Kidney tubule cell (primary cell): ENCODE measurements around the gene WIZ.

Source experiments
- DNase-seq: peaks from one replicate; pipeline ENCODE4 v3.0.0-alpha.2; 2018; ENCODE audit warnings: low spot score

Gene WIZ

DNA sequence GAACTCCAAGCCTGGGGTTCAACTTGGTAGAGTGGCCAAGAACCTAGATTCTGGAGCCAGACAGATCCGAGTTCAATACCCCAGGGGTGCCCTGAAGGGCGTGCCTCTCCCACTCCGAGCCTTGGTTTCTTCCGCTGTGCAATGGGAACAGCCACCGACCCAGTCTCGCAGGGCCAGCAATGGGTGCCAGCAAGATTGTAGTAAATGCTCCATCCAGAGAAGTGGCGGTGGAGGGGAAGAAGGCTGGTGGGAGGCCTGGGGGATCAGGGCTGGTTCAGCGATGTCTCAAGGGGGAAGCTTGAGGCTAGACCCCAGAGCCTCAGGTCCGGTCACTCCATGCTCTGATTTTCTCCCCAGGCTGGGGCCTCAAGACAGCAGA, 4.5 kb downstream of the WIZ start:
- DNase-seq, result no peak

DNA sequence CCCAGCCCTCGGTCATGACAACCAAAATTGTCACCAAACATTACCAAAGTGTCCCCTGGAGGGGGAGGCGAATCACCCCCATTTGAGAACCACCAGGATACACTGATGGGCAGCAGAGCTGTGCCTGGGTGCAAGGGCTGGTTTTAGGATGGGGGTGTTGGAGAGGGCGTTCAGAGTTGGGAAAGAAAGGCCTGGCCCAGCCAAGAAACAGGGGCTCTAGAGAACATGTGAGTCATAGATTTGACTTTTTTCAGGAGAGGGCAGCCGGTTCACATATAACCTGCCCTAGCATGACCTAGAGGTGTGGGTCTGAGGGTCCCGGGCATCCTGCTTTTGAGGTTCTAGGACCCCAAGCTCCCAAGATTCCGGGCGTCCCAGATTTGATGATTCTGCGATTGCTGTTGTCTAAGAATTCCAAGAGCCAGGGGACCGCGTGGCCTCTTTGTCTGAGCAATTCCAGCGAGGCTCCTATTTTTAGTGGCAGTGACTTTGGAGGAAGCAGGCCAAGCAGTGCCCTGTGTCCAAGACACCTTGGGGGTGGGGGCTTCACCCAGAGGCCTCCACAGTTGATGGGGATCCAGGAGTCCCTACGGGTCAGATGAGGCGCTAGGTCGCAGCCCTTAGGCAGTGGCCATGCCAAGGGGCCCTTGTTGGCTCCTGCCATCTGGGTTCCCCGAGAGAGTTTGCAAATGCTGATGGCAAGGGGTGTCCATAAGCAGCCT, 5.1 kb downstream of the WIZ start:
- no peak for DNase-seq

DNA sequence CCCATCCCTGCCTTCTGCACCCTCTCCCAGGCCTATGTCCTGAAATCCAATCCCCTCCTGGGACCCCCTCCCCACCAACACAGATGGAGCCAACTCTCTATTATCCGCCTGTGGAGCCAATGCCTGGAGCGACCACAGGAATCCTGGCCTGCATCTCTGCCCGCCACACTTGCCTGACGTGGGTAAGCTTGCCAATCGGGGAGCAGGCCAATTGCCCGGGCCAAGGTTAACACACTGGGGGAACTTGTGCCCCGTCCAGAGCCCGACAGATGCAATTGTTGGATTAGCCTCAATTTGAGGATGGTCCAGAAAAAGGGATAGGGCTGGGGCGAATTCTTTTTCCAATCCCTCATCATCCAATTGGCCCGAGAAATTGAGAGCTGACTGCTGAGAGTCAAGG, 5.9 kb downstream of the WIZ start:
- DNase-seq, result no peak

DNA sequence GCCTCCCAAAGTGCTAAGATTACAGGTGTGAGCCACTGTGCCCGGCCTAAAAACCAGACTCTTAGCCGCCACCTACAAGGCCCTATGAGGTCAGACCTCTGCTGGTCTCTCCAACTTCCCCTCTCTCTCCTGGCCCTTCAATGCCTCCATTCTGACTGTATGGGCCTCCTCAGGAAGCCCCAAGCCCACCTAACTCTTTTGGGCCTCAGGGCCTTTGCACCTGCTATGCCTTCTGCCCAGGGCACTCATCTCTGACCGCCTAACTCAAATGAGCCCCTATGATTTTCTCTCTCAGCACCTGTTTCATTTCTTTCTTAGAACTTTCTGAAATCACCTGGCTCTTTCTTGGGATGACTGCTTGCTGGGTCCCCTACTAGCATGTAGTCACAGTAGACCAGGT, 6.4 kb downstream of the WIZ start:
- no peak for DNase-seq

DNA sequence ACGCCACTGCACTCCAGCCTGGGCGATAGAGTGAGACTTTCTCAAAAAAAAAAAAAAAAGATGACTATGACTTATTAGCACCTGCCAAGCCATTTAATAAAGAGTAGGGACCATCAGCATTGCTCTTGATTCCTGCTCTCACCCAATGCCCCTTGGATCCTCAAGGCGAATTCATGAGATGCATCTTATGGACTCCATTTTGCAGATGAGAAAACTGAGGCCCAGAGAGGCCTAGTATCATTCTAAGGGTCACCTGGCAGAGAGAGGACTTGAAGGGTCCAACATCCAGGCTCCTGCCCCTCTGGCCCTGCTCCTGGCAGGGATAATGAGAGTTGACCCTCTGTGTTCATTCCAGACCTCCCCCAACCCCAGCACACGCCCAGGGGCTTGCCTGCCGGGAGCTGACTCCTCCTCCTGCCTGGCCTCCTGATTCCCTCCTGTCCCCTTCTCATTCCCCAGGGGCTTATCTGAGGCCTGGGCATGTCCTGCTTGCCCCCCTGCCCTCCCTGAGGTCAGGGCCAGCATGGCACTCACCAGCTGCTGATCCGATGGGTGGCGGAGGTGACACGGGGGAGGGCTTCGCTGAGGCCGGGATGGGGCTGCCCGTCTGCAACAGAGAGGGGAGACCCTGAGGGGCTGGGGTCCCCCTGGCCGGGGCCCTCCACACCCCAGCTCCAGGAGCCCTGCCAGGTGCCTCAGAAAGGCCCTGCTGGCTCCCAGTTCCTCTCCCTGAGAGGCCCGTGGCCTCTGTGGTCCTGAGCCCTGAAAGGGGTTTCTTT, 7.4 kb downstream of the WIZ start:
- no peak for DNase-seq

DNA sequence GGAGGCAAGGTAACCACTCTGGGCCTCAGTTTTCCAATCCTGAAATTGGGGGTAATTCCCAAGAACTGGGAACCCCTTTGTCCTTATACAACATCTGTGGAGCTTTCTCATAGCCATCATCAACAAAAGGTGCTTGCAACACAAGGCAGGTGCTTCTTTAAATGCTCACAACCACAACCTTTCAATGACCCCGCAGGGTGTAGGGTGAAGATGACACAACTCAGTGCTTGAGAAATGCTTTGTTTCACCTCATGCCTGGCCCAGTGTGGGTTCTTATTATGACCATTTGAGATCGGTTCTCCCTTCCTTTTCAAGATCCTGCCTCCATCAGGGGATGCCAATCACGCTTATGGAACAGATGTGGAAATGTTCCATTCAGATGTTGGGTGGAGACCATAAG, 8.4 kb downstream of the WIZ start:
- no peak for DNase-seq

DNA sequence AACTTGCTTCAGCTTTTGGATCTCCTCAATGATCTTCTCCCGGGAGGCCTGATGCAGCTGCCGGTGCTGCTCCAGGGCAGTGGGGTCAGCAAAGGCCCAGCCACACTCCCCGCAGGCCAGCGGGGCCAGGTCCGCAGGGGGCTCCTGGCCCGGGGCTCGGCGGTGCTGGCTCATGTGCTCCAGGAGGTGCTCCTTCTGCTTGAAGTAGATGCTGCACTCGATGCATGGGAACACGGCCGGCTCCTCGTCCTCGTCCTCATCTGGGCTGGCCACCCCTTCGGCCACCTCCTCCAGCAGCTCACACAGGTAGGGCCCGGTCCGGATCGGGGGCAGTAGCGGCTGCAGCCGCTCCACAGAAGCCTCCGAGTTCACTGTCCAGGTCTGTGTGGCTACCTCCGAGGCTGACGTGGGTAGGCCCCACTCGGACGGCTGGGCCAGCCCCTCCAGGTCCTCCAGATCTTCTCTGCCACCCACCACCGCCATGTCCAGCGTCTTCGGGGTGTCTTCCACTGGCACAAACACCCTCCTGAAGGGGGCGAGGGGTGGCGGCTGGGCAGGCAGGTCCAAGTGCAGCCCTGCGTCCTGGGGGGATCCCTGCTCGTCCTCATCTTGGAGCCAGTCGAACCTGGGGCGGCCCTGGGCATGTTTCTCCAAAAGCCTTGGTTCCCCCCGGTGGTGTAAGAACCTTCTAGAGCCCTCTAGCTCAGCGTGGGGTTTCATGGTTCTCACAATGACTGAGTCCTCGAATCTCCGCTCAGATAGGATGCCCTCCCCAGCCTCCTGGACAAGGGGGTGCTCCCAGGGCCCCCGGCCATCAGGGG, 9.7 kb downstream of the WIZ start:
- no peak for DNase-seq

DNA sequence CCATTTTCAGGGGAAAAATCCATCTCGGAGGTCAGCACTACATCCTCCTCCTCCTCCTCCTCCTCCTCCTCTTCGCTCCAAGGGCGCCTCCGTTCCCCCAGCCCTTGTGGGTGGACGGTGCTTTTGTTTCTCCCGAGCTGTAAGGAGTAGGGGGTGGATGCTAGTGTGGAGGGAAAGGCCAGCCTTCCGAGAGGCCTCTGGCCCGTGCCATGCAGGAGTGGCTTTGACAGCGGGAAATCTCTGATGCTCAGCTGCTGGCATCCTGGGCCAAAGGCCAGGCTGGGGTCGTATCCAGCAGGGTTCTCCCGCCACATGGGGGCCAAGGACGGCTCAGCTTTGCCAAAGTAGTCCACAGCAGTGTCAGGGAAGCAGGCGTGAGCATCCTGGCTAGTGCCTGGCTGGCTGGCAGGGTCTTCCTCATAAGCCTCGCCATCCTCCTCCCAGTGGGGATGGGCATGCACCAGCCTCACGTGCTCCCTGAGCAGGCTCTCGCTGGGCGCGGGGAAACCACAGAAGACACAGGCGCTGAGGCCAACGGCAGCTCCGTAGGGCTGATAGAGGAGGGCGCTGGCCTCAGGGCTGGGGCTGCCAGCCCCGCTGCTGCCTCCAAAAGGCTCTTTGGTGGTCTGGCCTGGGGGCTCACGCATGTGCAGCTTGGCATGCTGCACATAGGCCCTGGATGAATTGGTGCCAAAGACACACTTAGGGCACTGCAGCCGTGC, 10.5 kb downstream of the WIZ start:
- DNase-seq, result no peak

DNA sequence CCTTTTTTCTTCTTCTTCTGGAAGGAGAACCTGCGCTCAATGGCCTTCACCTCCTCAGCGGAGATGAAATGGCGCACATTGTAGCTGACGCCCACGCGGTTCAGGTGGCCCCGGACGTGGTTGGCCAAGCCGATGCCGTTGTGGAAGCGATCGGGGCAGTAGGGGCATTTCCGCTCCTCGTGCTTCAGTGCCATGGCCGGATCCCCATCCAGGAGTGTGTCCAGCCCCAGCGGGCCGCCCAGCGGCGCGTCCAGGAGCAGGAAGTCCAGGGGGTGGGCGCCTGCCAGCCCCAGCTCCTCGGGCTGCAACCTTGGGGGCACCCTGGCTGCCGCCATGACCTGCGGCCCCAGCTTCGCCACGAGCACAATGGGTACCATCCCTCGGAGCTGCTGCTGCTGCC, 11.2 kb downstream of the WIZ start:
- no peak for DNase-seq

DNA sequence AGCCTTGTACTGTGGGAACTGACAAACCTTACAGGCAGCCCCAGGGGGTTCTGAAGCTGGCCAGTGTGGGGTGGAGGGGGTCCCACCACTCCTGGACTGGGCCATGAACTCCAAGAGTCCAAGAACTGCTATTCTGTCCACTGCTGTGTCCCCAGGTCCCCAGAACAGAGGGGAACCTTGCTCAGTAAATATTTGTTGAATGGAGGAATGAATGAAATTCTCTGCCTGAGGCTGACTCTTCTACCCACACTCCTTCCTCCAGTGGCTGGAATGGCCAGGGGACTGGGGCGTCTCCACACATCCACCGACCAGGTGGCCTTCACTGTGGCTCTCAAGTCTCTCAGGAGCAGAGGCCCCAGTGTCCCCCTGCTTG, 11.6 kb downstream of the WIZ start:
- DNase-seq, result no peak

DNA sequence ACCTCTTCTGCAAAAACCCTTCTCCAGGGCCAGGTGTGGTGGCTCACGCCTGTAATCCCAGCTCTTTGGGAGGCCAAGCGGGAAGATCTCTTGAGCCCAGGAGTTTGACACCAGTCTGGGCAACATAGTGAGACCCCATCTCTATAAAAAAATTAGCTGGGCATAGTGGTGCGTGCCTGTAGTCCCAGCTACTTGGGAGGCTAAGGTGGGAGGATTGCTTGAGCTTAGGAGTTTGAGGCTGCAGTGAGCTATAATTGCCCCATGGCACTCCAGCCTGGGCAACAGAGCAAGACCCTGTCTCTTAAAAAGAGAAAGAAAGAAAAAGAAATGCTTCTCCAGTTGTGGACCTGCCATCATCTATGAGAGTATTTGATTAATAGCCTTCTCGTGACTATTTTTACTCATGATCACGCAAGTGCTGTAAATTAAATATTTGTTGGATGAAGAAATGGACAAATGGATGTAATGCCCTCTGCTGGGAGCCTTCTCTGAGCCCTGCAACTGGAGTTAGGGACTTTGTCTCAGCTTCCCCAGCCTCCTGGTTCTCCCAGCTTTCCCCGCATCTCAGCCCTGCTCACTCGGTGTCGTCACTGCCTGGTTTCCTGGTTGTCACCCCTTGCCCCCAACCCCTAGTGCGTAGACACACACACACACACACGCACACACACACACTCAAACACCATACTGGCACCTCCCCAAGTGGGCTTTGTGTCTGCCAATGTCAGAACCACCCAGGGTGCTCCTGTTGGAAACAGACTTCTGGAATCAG, 12.2 kb downstream of the WIZ start:
- DNase-seq, result no peak

DNA sequence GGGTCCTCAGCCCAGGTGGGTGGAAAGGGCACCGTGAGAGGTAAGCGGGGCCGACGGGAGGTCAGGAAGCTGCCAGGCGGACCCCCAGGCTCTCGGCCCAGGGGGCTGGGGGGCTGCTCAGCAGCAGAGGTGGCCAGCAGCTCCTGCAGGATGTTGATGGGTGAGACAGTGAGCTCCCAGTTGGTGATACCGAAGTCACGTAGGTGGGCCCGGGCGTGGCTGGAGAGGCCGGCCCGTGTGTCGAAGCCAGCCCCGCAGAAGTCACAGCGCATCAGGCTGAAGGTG, 13.0 kb downstream of the WIZ start:
- no peak for DNase-seq

DNA sequence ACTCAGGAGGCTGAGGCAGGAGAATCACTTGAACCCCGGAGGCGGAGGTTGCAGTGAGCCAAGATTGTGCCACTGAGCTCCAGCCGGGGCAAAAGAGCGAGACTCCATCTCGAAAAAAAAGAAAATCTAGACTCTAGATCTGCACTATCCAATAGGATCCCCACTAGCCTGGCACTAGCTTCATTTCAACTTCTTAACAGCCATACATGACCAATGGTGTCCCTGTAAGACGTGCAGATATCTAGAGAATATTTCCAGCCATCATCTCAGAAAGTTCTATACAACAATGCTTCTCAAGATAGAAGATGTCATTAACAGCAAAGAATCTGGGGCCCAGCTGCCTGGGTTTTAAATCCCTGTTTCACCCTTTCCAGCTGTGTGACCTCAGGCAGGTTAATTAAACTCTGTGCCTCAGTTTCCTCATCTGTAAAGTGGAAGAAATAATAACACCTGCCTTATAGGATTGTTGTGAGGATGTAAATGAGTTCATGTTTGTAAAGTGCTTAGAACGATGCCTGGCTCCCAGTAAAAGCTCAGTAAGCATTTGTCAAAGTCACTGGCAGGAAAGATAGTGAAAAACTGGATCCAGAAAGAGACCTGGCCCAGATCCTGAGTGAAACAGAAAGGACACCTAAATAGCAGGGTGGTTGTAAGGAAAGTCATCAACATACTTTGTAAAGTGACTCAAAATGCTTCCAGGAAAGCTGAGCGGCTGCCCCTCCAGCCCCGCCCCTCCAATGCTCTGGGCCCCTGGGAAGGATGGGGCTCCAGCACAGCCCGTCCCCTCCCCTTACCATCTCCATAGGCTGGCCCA, 13.5 kb downstream of the WIZ start:
- no peak for DNase-seq

DNA sequence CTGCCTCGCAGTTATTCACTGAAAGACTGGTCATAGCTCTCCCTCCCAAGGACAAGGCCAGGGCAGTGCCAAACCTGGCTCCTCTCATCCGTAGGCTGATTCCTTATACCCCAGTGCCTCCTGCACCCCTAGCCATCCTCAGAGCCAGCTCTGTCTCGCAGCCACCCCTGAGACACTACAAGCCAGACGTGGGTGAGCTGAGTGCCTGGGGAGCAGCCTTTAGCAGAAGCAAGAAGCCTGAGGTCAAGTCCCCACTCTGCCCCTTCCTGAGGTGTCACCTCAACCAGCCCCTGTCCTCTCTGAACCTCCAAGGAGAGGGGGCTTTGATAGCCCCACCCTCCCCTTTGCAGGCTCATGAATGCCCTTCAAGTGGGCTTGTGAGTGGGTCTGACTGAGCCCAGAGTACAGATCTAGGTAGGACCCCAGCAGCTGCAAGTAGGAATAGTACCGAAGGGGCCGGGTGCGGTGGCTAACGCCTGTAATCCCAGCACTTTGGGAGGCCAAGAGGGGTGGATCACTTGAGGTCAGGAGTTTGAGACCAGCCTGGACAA, 16.2 kb downstream of the WIZ start:
- DNase-seq, result no peak

DNA sequence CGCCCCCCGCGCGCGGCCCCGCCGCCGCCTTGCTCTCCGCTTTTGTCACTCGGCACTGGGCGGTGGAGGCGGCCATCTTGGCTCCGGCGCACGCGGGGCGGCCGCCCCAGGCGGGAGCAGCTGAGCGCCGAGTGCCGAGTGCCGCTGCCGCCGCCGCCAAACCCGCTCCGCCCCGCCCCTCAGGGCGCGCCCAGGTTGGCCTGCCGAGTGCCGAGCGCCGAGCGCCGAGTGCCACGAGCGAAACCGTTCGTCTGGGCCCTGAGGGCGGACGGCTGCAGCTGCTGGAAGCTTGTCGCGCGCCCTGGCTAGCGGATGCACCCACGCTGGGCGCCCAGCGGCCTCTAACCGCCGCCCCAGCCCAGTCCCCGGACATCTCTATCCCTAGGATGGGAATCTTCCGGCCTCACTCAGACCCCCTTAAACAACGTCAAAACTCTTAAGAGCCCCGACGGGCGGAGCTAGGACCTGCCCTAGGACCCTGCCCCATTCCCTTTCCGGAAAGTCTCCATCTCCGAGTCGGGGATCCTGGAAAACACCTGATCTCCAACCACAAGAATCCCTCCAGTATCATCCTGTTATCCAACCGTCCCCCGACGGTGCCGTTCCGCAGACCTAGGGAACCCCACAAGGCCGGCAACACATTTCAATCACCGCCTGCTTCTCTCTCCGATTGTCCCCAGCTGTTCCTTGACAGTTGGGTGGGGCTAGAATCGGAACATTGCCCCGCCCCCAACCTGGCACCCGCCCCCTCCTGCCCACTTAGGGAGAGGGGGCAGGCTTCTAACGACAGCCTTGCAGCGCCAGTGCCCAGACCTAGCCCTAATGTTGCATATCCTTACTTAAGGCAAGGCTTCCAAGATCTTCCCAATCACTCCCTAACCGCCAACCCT, 16.9 kb downstream of the WIZ start:
- DNase-seq, result peak; percentile 90

DNA sequence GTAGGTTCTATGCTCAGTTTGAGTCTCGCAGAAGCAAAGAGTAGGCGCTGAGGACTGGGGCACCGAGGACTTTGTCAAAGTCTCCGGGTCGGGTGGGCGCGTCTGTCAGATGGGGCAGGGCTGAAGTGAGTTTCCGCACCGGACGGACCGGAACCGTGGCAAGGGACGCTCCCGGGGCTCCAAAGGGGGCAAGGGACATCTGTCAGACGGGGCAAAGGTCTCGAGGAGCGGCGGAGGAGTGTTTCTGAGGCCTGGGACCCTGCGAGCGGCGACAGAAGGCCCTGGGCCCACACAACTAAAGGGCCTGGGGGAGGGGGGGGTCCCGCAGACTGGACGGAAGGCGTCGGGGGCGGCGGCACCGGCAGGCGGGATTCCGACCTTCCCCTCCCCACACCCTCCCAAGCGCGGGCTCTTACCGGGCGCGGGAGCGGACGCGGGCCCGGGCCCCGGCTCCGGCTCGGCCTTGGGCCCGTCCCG, 17.7 kb downstream of the WIZ start:
- DNase-seq, result no peak

DNA sequence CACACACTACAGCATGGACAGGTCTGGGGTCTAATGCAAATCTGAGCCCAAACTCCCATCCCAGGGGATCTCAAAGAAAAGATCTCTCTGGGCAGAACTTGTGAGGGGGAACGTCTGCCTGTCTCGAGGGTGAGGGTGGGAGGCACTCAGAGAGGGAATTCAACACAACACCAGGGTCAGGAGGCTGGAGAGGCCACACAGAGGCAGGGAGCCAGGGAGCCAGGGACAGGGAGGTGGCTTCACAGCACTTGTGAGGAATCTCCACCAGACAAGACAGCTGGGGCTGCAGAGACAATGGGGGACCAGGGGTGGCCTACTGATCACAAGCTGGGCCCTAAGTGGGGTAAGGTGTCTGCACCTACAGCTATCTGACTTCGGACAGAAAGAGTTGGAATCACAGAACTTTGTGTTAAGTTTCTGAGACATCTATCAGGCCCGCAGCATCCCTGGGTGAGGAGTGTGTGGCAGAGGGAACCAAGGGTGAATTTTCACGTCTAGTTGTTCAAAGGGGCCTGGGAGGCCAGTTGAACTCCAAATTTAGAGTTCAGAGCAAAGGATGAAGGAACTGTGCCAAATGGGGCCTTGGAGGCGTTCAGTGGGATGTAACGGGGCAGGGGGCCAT, 18.2 kb downstream of the WIZ start:
- DNase-seq, result no peak

DNA sequence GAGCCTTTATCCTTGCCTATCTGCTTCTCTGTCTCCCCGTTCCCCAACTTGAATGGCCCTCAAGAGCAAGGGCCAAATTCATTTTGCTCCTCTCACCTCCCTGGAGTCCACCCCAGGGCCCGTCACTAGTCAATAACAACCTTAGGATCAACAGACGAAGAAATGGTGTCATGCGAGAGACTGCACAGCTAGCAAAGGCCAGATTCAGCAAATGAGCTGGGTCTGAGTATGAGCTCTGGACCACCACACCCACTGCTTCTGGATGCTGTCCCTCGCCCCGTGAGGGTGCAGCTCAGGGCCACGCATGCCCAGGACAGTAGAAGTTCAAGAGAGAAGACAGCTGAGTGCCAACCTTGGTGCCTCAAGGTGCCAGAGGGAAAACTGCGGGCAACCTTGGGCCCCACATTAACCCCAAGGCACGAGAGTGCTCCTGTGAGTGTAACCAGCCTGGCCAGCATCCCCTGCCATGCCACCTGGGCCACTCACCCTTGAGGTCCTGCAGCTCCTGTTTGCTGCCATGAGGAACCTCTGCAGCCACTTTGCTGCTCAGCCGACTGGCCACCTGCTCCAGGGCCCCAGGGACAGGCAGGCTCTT, 19.1 kb downstream of the WIZ start:
- no peak for DNase-seq
